Tibial artery (tissue), 4 donors: ENCODE measurements around the gene TBC1D20.
A peak's percentile ranks its signal among the peaks of the same experiment; 100 is the strongest.
"Not testable (repeated sequence)": the region's sequence is repeated elsewhere in the genome, so short reads cannot be mapped to it uniquely, and the experiment has no call there.

Experiments
- DNase-seq, 2 donors: peaks; one replicate each; pipeline ENCODE4 v3.0.0-alpha.2; 2019
- H3K27ac ChIP-seq, 2 donors: fragments of 200-600 bp; sonication (generic) in 1 of 2; 1 replicate in 1 of 2; 2 replicates in 1 of 2; pipeline ENCODE4 v1.5.1; 2018 to 2019; ENCODE audit warnings: mild to moderate bottlenecking in 1 of 2
- H3K27me3 ChIP-seq, 2 donors: fragments of 200-600 bp; sonication (generic) in 1 of 2; one replicate each; pipeline versions ENCODE4 v1.5.1 to v1.6.0; 2016 to 2019
- H3K36me3 ChIP-seq, 3 donors: fragments of 200-600 bp; sonication (generic) in 2 of 3; one replicate each; pipeline ENCODE4 v1.5.1; 2016 to 2019; ENCODE audit warnings: mild to moderate bottlenecking in 2 of 3
- H3K4me1 ChIP-seq, 4 donors: fragments of 200-600 bp; sonication (generic) in 2 of 4; 1 replicate in 3 of 4; 2 replicates in 1 of 4; pipeline ENCODE4 v1.5.1; 2016 to 2019
- H3K4me3 ChIP-seq, 2 donors: fragments of 200-600 bp; sonication (generic) in 1 of 2; 1 replicate in 1 of 2; 2 replicates in 1 of 2; pipeline ENCODE4 v1.5.1; 2018 to 2019; ENCODE audit warnings: mild to moderate bottlenecking in 2 of 2
- H3K9me3 ChIP-seq, 3 donors: fragments of 200-600 bp; sonication (generic) in 1 of 3; one replicate each; pipeline ENCODE4 v1.5.1; 2016 to 2019
- intact Hi-C: fragments of 100-400 bp; cut with DNase I; formaldehyde crosslinking; loops from one replicate; pipeline ENCODE4 v1.15.0; 2023; ENCODE audit warnings: low total_unique reads
- TF ChIP-seq, protein P1 (sequence below), 2 experiments: fragments of 200-600 bp in 1 of 2; fragments of 450-650 bp in 1 of 2; IDR thresholded peaks; one replicate each; pipeline ENCODE4 v1.5.1; 2017 to 2019; ENCODE audit warnings: antibody characterized with exemption in 2 of 2, mild to moderate bottlenecking in 1 of 2, moderate library complexity in 1 of 2

TBC1D20 gene

DNA sequence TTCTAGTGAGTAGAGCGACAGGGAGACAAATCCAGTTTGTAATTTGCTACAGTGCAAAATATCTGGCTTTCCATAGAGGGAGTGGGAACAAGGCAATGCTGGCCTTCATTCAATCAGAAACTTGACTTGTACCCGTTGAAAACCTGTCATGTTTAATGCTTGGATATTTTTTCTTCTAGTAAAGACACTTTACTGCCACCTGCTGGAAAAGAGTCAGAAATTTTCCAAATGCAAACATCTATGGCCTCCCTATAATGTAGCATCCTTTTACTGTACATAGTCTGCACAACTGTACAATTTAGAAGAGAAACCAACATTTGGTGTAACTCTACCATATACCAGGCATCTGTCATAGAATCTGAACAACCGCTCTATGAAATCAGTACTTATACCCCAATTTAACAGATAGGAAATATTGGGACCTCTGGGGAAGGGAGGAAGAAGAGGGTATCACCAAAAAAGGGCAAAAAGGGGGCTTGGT, 16.7 kb upstream of the TBC1D20 start:
- TF ChIP-seq, protein P1, sequence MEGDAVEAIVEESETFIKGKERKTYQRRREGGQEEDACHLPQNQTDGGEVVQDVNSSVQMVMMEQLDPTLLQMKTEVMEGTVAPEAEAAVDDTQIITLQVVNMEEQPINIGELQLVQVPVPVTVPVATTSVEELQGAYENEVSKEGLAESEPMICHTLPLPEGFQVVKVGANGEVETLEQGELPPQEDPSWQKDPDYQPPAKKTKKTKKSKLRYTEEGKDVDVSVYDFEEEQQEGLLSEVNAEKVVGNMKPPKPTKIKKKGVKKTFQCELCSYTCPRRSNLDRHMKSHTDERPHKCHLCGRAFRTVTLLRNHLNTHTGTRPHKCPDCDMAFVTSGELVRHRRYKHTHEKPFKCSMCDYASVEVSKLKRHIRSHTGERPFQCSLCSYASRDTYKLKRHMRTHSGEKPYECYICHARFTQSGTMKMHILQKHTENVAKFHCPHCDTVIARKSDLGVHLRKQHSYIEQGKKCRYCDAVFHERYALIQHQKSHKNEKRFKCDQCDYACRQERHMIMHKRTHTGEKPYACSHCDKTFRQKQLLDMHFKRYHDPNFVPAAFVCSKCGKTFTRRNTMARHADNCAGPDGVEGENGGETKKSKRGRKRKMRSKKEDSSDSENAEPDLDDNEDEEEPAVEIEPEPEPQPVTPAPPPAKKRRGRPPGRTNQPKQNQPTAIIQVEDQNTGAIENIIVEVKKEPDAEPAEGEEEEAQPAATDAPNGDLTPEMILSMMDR (IDR thresholded peaks at IDR 0.05) = peak; percentile 65 to 71
- intact Hi-C loops = no loop called here

DNA sequence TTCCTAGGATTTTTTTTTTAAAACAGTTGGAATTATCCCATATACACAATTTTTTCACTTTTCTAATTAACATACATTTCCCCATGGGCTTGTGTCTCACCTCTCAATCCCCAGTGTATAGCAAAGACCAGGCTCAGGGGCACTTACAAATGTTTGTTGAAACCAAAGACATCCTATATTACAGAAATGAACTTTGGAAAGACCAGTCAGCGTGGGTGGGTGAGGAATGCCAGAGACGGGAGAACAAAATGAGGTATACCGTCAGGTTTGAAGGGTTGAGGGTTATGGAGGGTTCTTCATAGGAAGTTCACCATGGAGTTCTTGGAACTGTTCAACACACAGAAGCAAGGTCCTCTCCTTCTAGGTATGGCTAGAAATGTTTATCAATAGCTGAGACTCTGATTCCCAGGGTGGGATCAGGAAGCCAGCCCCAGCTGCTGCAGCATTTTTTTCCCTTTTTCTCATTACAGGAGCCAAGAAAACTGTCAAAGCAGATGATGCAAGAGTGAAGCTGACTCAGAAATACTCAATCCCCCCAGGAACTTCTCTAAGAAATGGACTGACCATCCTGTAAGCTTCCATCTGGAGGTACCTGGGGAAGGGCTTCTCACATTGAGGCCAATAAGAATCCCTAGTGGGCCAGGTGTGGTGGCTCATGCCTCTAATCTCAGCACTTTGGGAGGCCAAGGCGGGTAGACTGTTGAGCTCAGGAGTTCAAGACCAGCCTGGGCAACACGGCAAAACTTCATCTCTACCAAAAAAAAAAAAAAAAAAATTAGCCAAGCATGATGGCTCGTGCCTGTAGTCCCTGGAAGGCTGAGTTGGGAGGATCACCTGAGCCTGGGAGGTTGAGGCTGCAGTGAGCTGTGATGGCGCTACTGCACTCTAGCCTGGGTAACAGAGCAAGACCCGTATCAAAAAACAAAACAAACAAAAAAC, 15.9 kb upstream of the TBC1D20 start:
- TF ChIP-seq, protein P1 (IDR thresholded peaks at IDR 0.05) = no peak
- no peaks in the 10 kb centered on the region for H3K27me3 ChIP-seq
- H3K9me3 ChIP-seq = no peaks in the 10 kb centered on the region
- intact Hi-C loops = no loop called here
- H3K36me3 ChIP-seq = peaks cover 14 to 20% (median 15%) of the 10 kb centered on the region in 3 donors
- peaks cover 0 to 11% (median 9%) of the 10 kb centered on the region in 4 donors for H3K4me1 ChIP-seq
- H3K27ac ChIP-seq = no peak overlapping the region
- H3K4me3 ChIP-seq = no peak overlapping the region
- no peak for DNase-seq

More for the DNA sequence above, 16.7 kb upstream of the TBC1D20 start:
- H3K4me3 ChIP-seq = no peak overlapping the region
- no peak for DNase-seq
- H3K4me1 ChIP-seq = peaks cover 0 to 15% (median 13%) of the 10 kb centered on the region in 4 donors
- peaks cover 15 to 27% (median 19%) of the 10 kb centered on the region in 3 donors for H3K36me3 ChIP-seq
- no peaks in the 10 kb centered on the region for H3K27me3 ChIP-seq
- no peaks in the 10 kb centered on the region for H3K9me3 ChIP-seq
- H3K27ac ChIP-seq = no peak overlapping the region

DNA sequence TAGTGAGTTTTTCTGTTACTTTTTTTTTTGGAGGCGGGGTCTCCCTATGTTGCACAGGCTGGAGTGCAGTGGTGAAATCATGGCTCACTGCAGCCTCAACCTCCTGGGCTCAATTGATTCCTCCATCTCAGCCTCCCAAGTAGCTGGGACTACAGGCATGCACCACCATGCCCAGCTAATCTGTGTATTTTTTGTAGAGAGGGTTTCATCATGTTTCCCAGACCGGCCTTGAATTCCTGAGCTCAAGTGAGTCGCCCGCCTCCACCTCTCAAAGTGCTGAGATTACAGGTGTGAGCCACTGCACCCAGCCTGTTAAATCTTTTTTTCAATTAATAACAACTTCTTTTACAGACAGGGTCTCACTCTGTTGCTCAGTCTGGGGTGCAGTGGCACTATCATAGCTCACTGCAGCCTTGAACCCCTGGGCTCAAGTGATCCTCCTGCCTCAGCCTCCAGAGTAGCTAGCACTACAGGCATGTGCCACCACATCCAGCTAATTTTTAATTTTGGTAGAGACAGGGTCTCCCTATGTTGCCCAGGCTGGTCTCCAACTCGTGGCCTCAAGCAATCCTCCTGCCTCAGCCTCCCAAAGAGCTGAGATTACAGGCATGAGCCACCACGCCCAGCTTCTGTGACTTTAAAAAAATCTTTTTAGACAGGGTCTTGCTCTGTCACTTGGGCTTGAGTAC, 14.4 kb upstream of the TBC1D20 start:
- H3K27ac ChIP-seq, H3K9me3 ChIP-seq, H3K4me3 ChIP-seq, H3K27me3 ChIP-seq, DNase-seq, H3K36me3 ChIP-seq, intact Hi-C loops: not testable (repeated sequence)
- peaks cover 0 to 11% (median 9%) of the 10 kb centered on the region in 4 donors for H3K4me1 ChIP-seq

DNA sequence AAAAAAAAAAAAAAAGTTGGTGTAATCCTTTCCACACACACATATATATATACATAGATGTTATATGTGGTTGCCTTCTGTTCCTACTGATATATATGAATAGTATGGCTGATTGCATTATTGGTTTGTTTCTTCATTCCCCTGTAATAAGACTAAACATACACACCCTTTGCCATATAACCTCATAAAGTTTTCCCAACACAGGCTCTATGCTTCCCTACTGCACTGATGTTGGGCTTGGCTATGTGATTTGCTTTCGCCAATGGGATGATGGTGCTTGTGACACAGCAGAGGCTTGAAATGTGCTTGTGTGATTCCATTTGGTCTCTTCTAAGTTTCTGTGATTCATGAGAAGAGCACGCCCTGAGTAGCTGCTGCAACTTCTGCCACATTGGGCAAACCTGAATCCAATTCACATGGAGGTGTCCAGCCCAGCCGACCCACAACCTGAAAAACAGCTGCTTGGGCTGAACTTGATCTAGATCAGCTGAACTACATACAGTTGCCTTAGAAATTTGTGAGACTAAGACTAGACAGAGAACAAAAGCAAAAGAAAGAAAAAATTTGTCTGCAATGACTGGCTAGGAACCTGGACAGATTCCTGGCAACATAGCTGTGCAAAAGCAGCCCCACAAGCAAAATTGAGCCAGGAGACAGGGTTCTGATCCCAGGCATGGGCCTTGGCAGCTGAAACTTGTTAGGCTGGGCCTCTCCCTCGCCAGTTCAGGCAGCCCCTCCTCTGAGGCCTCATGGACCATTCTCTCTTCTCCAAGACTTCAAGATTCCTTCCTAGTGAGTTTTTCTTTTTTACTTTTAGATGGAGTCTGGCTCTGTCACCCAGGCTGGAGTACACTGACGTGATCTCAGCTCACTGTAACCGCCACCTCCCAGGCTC, 13.4 kb upstream of the TBC1D20 start:
- peaks cover 0 to 11% (median 9%) of the 10 kb centered on the region in 4 donors for H3K4me1 ChIP-seq
- no peak overlapping the region for H3K27ac ChIP-seq
- DNase-seq = no peak
- no peak overlapping the region for H3K4me3 ChIP-seq
- H3K9me3 ChIP-seq = no peaks in the 10 kb centered on the region
- peaks cover 0 to under 1% of the 10 kb centered on the region in 2 donors for H3K27me3 ChIP-seq
- TF ChIP-seq, protein P1 (IDR thresholded peaks at IDR 0.05) = no peak
- H3K36me3 ChIP-seq = peaks cover 0 to 6% (median 5%) of the 10 kb centered on the region in 3 donors
- intact Hi-C loops = no loop called here

DNA sequence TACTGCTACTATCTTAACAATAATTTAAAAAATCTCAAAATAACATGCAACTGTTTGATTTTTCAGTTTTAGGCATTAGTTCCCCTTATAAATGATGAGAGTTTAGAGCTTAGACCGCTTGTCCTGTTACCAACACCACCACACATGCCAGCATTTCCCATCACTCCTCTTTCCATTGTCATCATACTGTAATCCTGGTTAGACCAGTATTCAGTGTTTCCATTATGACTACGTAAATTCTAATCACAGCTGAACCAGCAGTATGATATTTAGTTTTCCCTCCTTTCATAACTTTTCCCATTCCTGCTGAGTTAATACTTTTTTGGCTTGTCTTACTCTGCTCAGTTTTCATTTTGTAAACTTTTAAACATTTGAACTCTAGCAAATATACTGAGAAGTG, 12.2 kb upstream of the TBC1D20 start:
- intact Hi-C loops = no loop called here
- Histone ChIP-seq H3K4me3 (no peak overlapping the region), H3K9me3 (no peaks in the 10 kb centered on the region), H3K4me1 (peaks cover 0 to 9% (median 8%) of the 10 kb centered on the region in 4 donors), H3K27me3 (peaks cover 0 to 10% of the 10 kb centered on the region in 2 donors), H3K27ac (no peak overlapping the region), H3K36me3 (peaks cover 0 to 6% (median 5%) of the 10 kb centered on the region in 3 donors)
- TF ChIP-seq, protein P1 (IDR thresholded peaks at IDR 0.05) = no peak
- no peak for DNase-seq
